Keratinocyte (primary cell): ENCODE data around the gene MED7. TPM values are rescaled to one million over a fixed set of nuclear protein-coding genes. Genes with fewer than 3 reads are reported as not detected.

Source experiments
- DNase-seq: peaks from one replicate; pipeline ENCODE4 v3.0.0-alpha.2; 2011; ENCODE audit warnings: low read depth, missing footprints, low spot score
- FAIRE-seq: peaks from 2 replicates; lab custom pipeline; 2011; peaks lifted over from hg19 to GRCh38; lab: Jason Lieb, UNC
- H2AFZ ChIP-seq: 2 replicates; pipeline ENCODE4 v1.6.0; 2012; ENCODE audit warnings: low read length, control low read depth, inconsistent platforms; ENCODE audit not compliant: control insufficient read depth
- H3K27ac ChIP-seq: 2 replicates; pipeline ENCODE4 v1.5.1; 2011; ENCODE audit warnings: low read length; ENCODE audit not compliant: control insufficient read depth, insufficient read depth
- H3K27me3 ChIP-seq: 3 replicates; pipeline ENCODE4 v1.6.0; 2011; ENCODE audit warnings: low read length; ENCODE audit not compliant: control insufficient read depth, insufficient read depth; ENCODE audit errors: extremely low read depth
- H3K36me3 ChIP-seq, 2 experiments: 2 replicates in 1 of 2; 3 replicates in 1 of 2; pipeline ENCODE4 v1.5.1; 2011; ENCODE audit warnings: low read length in 2 of 2, mild to moderate bottlenecking in 1 of 2; ENCODE audit not compliant: control insufficient read depth in 2 of 2, insufficient read depth in 2 of 2; ENCODE audit errors: extremely low read depth in 1 of 2
- H3K4me1 ChIP-seq: 3 replicates; pipeline ENCODE4 v1.5.1; 2011; ENCODE audit warnings: low read length; ENCODE audit not compliant: control insufficient read depth, insufficient read depth; ENCODE audit errors: extremely low read depth
- H3K4me2 ChIP-seq: 3 replicates; pipeline ENCODE4 v1.6.0; 2011; ENCODE audit warnings: low read depth, low read length; ENCODE audit not compliant: control insufficient read depth, insufficient read depth; ENCODE audit errors: extremely low read depth
- H3K4me3 ChIP-seq, 3 experiments: fragments of 200-600 bp in 1 of 3; sonication (generic) in 1 of 3; 2 replicates in 2 of 3; 3 replicates in 1 of 3; pipeline ENCODE4 v1.5.1; 2011 to 2016; ENCODE audit warnings: low read length in 3 of 3, mild to moderate bottlenecking in 3 of 3, control low read depth in 2 of 3, inconsistent platforms in 1 of 3, low read depth in 1 of 3, mixed read lengths in 1 of 3, mixed run types in 1 of 3, moderate library complexity in 1 of 3; ENCODE audit not compliant: control insufficient read depth in 2 of 3, insufficient read depth in 2 of 3; ENCODE audit errors: extremely low read depth in 1 of 3
- H3K79me2 ChIP-seq: 2 replicates; pipeline ENCODE4 v1.6.0; 2012; ENCODE audit warnings: low read length; ENCODE audit not compliant: control insufficient read depth, insufficient read depth
- H3K9ac ChIP-seq: 3 replicates; pipeline ENCODE4 v1.6.0; 2011; ENCODE audit warnings: low read length; ENCODE audit not compliant: control insufficient read depth, insufficient read depth; ENCODE audit errors: extremely low read depth
- H3K9me1 ChIP-seq: 3 replicates; pipeline ENCODE4 v1.6.0; 2011; ENCODE audit warnings: low read length; ENCODE audit not compliant: control insufficient read depth, insufficient read depth; ENCODE audit errors: extremely low read depth
- H3K9me3 ChIP-seq: 2 replicates; pipeline ENCODE4 v1.5.1; 2012; ENCODE audit warnings: low read depth, low read length; ENCODE audit not compliant: control insufficient read depth
- H4K20me1 ChIP-seq: 3 replicates; pipeline ENCODE4 v1.6.0; 2011; ENCODE audit warnings: low read length; ENCODE audit not compliant: control insufficient read depth, insufficient read depth; ENCODE audit errors: extremely low read depth
- EZH2 ChIP-seq: IDR thresholded peaks from one replicate; pipeline ENCODE4 v1.6.1; 2012; ENCODE audit warnings: inconsistent platforms, mild to moderate bottlenecking, low read length, moderate library complexity
- dilution Hi-C: fragments of 300-500 bp; cut with MboI; formaldehyde crosslinking; loops from one replicate; pipeline ENCODE4 v1.7.0; 2020; ENCODE audit warnings: low sequenced_read_pairs; ENCODE audit not compliant: extremely low pct_ligation_motif_present
- polyA plus RNA-seq, 5 experiments: library from polyadenylated mRNA; depleted of rRNA in 3 of 5; stranded (reverse) in 3 of 5; stranded (forward) in 1 of 5; unstranded in 1 of 5; fragments of >200 nt; gene quantifications; 1 replicate in 1 of 5; 2 replicates in 3 of 5; 3 replicates in 1 of 5; pipeline versions ENCODE4 v1.2.1 to v1.2.3, GENCODE V29; 2011 to 2012; ENCODE audit warnings: missing spikeins in 2 of 5, low read depth in 1 of 5, low replicate concordance in 1 of 5
- TF ChIP-seq, protein P1 (sequence below), 3 experiments: IDR thresholded peaks in 1 of 3; conservative IDR thresholded peaks in 1 of 3; optimal IDR thresholded peaks in 1 of 3; 2 replicates in 2 of 3; 3 replicates in 1 of 3; pipeline versions ENCODE3 to v1.5.1; 2011; ENCODE audit warnings: low read length in 3 of 3, mild to moderate bottlenecking in 3 of 3, moderate library complexity in 2 of 3, control low read depth in 1 of 3, inconsistent platforms in 1 of 3; ENCODE audit not compliant: insufficient read depth in 2 of 3; ENCODE audit errors: extremely low read depth in 1 of 3

Gene MED7
- polyA plus RNA-seq, 1 donor (not counting 4 experiments of a cell fraction or from before 2014, with no cell fraction given): 17.0 TPM

DNA sequence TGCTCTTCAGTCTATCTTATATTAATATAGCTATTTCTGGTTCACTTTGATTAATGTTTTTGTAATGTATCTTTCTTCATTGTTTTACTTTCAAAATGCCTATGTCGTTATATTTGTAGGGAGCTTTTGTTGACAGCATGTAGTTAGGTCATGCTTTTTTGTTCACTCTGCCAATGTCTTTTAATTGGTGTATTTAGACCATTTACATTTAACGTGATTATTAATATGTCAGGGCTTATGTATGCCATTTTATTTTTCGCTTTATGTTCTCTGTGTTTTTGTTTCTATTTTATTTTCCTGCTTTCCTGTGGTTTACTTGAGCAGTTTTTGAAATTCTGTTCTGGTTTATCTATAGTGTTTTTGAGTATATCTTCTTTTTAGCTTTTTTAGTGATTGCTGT lies 12.6 kb upstream of the MED7 start:
- FAIRE-seq (no peak), DNase-seq (no peak)
- Histone ChIP-seq H3K4me1 (no peaks in the 10 kb centered on the region), H3K36me3 (no peaks in the 10 kb centered on the region), H3K9ac (no peak overlapping the region), H3K4me3 (no peak overlapping the region), H3K9me1 (no peaks in the 10 kb centered on the region), H3K27me3 (no peaks in the 10 kb centered on the region), H3K9me3 (no peaks in the 10 kb centered on the region), H3K79me2 (no peaks in the 10 kb centered on the region), H4K20me1 (no peaks in the 10 kb centered on the region), H3K4me2 (no peak overlapping the region), H3K27ac (no peak overlapping the region), H2AFZ (no peak overlapping the region)
- TF ChIP-seq, protein P1, sequence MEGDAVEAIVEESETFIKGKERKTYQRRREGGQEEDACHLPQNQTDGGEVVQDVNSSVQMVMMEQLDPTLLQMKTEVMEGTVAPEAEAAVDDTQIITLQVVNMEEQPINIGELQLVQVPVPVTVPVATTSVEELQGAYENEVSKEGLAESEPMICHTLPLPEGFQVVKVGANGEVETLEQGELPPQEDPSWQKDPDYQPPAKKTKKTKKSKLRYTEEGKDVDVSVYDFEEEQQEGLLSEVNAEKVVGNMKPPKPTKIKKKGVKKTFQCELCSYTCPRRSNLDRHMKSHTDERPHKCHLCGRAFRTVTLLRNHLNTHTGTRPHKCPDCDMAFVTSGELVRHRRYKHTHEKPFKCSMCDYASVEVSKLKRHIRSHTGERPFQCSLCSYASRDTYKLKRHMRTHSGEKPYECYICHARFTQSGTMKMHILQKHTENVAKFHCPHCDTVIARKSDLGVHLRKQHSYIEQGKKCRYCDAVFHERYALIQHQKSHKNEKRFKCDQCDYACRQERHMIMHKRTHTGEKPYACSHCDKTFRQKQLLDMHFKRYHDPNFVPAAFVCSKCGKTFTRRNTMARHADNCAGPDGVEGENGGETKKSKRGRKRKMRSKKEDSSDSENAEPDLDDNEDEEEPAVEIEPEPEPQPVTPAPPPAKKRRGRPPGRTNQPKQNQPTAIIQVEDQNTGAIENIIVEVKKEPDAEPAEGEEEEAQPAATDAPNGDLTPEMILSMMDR (optimal IDR thresholded peaks at IDR 0.05 in 1 of 3, IDR thresholded peaks at IDR 0.05 in 1 of 3, conservative IDR thresholded peaks at IDR 0.05 in 1 of 3; ENCODE audit: extremely low read depth in 1 of 3, insufficient read depth in 2 of 3, low read length in 3 of 3): no peak
- dilution Hi-C loops: no loop called here

DNA sequence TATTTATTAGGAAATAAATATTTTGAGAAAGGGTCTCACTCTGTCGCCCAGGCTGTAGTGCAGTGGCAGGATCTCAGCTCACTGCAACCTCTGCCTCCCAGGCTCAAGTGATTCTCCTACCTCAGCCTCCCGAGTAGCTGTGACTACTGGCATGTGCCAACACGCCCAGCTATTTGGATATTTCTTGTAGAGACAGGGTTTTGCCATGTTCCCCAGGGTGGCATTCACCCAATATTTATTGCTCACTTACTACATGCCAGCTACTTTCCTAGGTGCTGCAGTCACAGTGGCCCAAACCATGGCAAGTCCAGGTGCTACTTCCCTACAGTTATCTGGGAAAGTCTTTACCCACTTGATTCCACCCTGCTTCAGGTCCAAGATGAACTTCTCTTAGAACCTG lies 8.3 kb upstream of the MED7 start:
- H3K36me3 ChIP-seq: no peaks in the 10 kb centered on the region
- dilution Hi-C loops: no loop called here
- no peaks in the 10 kb centered on the region for H3K9me3 ChIP-seq
- FAIRE-seq: no peak
- no peaks in the 10 kb centered on the region for H3K9me1 ChIP-seq
- H2AFZ ChIP-seq: no peak overlapping the region
- H3K27me3 ChIP-seq: no peaks in the 10 kb centered on the region
- no peak overlapping the region for H3K4me3 ChIP-seq
- H3K4me1 ChIP-seq: no peaks in the 10 kb centered on the region
- no peak for DNase-seq
- H4K20me1 ChIP-seq: no peaks in the 10 kb centered on the region
- no peak overlapping the region for H3K27ac ChIP-seq
- H3K79me2 ChIP-seq: no peaks in the 10 kb centered on the region
- H3K9ac ChIP-seq: no peak overlapping the region
- TF ChIP-seq, protein P1 (optimal IDR thresholded peaks at IDR 0.05 in 1 of 3, IDR thresholded peaks at IDR 0.05 in 1 of 3, conservative IDR thresholded peaks at IDR 0.05 in 1 of 3; ENCODE audit: extremely low read depth in 1 of 3, insufficient read depth in 2 of 3, low read length in 3 of 3): no peak
- no peak for TF ChIP-seq EZH2
- no peak overlapping the region for H3K4me2 ChIP-seq
